GM19463 (cell line): ENCODE results near the gene RAB6B.

ENCODE experiments used
- ATAC-seq: cut with Tn5 transposase; IDR thresholded peaks from one replicate; pipeline ENCODE4 v1.9.1; 2021; ENCODE audit warnings: mild to moderate bottlenecking, moderate library complexity; ENCODE audit not compliant: unreplicated experiment

The RAB6B gene

GRCh38 chr3:133896002-133896761, 500 bp upstream of the RAB6B start:
- ATAC-seq = no peak

GRCh38 chr3:133894353-133895207, 1.1 kb downstream of the RAB6B start:
- no peak for ATAC-seq

GRCh38 chr3:133893683-133894352, 1.9 kb downstream of the RAB6B start:
- ATAC-seq = no peak

- no peak for ATAC-seq
These were observed 3.0 kb downstream of the RAB6B start for GRCh38 chr3:133892541-133893231.

GRCh38 chr3:133891662-133892378, 3.9 kb downstream of the RAB6B start:
- ATAC-seq = no peak

- no peak for ATAC-seq
These were observed 4.6 kb downstream of the RAB6B start for GRCh38 chr3:133890972-133891644.

DNA sequence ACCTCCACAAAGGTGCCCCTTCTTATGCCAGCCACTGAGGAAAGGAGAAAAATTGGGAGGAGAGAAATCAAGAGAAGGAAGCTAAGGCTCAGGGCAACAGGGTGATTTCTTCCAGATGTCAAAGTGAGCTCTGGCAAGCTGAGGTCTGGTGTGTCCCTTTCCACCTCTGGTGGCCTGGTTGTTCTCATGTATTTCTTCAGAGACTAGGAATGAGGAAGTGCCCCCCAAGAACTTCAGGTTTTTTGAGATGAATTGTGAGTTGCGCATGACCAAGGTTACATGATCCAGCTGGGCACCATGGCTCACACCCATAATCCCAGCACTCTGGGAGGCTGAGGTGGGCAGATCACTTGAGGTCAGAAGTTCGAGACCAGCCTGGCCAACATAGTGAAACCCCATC, 5.6 kb downstream of the RAB6B start:
- no peak for ATAC-seq

- no peak for ATAC-seq
These were observed 6.8 kb downstream of the RAB6B start for GRCh38 chr3:133888726-133889340.

- ATAC-seq = no peak
These were observed 7.6 kb downstream of the RAB6B start for GRCh38 chr3:133887803-133888703.

GRCh38 chr3:133887074-133887802, 8.4 kb downstream of the RAB6B start:
- no peak for ATAC-seq

GRCh38 chr3:133886031-133886722, 9.5 kb downstream of the RAB6B start:
- no peak for ATAC-seq

DNA sequence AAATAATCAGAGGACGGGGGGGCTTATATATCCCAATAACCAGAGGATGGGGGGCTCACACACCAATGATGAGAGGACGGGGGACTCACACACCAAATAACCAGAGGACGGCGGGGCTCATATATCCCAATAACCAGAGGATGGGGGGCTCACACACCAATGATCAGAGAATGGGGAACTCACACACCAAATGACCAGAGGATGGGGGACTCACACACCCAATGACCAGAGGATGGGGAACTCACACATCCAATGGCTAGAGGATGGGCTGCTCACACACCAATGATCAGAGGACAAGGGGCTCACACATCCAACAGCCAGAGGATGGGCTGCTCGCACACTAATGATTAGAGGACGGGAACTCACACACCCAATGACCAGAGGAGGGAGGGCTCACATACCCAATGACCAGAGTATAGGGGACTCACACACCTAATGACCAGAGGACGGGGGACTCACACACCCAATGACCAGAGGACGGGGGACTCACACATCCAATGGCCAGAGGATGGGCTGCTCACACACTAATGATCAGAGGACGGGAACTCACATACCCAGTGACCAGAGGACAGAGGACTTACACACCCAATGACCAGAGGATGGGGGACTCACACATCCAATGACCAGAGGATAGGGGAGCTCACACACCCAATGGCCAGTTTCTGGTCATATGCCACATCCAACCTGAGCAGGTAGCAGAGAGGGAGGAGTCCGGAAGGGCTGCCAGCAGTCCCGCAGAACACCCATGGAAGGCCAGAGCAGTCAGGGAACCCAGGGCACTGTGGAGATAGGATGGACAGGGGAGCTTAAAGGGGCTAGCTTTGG, 10.6 kb downstream of the RAB6B start:
- no peak for ATAC-seq

GRCh38 chr3:133884054-133884886, 11.4 kb downstream of the RAB6B start:
- ATAC-seq = no peak

DNA sequence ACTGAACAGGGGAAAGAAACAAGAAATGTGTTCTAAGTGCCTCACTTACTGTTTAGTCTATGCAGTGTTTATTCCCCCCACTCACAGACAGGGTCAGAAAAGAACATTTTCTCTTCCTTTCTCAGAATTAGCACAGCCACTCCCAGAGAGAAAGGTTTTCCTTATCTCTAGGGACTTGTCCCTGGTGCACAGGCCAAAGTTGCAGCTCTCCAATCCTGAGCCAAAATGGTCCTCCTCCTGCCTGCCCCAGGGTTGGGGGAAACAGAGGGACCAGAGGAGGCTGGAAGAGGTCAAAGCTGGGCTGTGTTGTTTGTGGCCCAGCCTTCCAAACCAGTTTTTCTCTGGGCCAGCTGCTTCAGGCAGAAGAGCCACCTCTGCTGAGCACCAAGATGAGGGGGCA, 12.0 kb downstream of the RAB6B start:
- ATAC-seq = no peak

DNA sequence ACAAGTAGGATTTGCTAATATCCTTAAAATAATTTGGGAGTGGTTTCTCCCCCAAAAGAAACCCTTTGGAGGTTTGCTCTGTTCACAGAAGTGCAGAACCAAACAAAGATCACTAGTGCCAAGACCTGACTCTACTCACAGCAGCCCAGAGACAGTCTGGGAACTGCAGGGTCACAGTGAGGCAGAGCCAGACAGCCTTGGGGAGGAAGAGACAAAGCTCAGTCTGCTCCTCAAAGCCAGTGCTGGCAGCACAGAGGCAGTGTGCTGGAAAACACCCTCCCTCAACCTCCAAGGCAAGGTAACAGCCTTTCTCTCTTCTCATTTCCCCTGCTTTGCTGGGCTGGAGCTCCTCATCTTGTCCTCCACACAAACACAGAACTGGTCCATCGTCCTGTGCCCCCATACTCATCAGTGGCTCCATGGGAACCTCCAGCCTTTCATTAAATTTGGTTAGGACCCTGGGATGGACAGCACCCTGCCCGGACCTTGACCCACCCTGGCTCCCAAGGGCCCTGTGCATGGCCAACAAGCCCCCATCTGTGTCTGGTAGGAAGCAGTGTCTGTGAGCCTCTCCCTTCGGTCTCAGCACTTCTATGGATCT, 12.6 kb downstream of the RAB6B start:
- no peak for ATAC-seq
